Measurements from ENCODE around the gene PACS1.
"Not testable (repeated sequence)": the region's sequence is repeated elsewhere in the genome, so short reads cannot be mapped to it uniquely, and the experiment has no call there.

PACS1 gene

GRCh38 chr11:66109294-66109693, 39.2 kb downstream of the PACS1 start:
- no peak for DNase-seq (ENCODE audit: low read depth, low spot score)

GRCh38 chr11:66111158-66111557, 41.1 kb downstream of the PACS1 start:
- no peak for DNase-seq (ENCODE audit: low read depth, low spot score)

GRCh38 chr11:66112041-66112491, 42.0 kb downstream of the PACS1 start:
- no peak for DNase-seq (ENCODE audit: low read depth, low spot score)

- DNase-seq (ENCODE audit: low read depth, low spot score), result no peak
Observed at GRCh38 chr11:66112601-66113499, 42.8 kb downstream of the PACS1 start.

- not testable (repeated sequence) for DNase-seq (ENCODE audit: low read depth, low spot score)
Observed at GRCh38 chr11:66114957-66115356, 44.9 kb downstream of the PACS1 start.

GRCh38 chr11:66115638-66116301, 45.7 kb downstream of the PACS1 start:
- no peak for DNase-seq (ENCODE audit: low read depth, low spot score)

- DNase-seq (ENCODE audit: low read depth, low spot score), result no peak
Observed at GRCh38 chr11:66116576-66117361, 46.7 kb downstream of the PACS1 start.

GRCh38 chr11:66118847-66119246, 48.8 kb downstream of the PACS1 start:
- no peak for DNase-seq (ENCODE audit: low read depth, low spot score)

GRCh38 chr11:66119348-66120133, 49.5 kb downstream of the PACS1 start:
- DNase-seq (ENCODE audit: low read depth, low spot score), result no peak

- no peak for DNase-seq (ENCODE audit: low read depth, low spot score)
Observed at GRCh38 chr11:66121466-66121865, 51.4 kb downstream of the PACS1 start.

GRCh38 chr11:66123902-66124301, 53.8 kb downstream of the PACS1 start:
- no peak for DNase-seq (ENCODE audit: low read depth, low spot score)

GRCh38 chr11:66124564-66124963, 54.5 kb downstream of the PACS1 start:
- DNase-seq (ENCODE audit: low read depth, low spot score), result no peak

- DNase-seq (ENCODE audit: low read depth, low spot score), result no peak
Observed at GRCh38 chr11:66126064-66126463, 56.0 kb downstream of the PACS1 start.

GRCh38 chr11:66126808-66127555, 56.9 kb downstream of the PACS1 start:
- DNase-seq (ENCODE audit: low read depth, low spot score), result peak; percentile 29

GRCh38 chr11:66130978-66131377, 60.9 kb downstream of the PACS1 start:
- no peak for DNase-seq (ENCODE audit: low read depth, low spot score)

GRCh38 chr11:66131937-66132632, 62.0 kb downstream of the PACS1 start:
- DNase-seq (ENCODE audit: low read depth, low spot score), result no peak

GRCh38 chr11:66133216-66133775, 63.2 kb downstream of the PACS1 start:
- no peak for DNase-seq (ENCODE audit: low read depth, low spot score)

- no peak for DNase-seq (ENCODE audit: low read depth, low spot score)
Observed at GRCh38 chr11:66136752-66137123, 66.7 kb downstream of the PACS1 start.

GRCh38 chr11:66139817-66140404, 69.8 kb downstream of the PACS1 start:
- DNase-seq (ENCODE audit: low read depth, low spot score), result no peak

All from activated CD4-positive, CD25-positive, alpha-beta regulatory T cell treated with anti-CD3 and anti-CD28 coated beads, Interleukin-2, amount 50 U/mL, for 16 hours (primary cell).